Ascending aorta (tissue), 2 donors: ENCODE data around the gene CSPG5. TPM values are rescaled to one million over a fixed set of nuclear protein-coding genes. Genes with fewer than 3 reads are reported as not detected.

ENCODE experiments used
- DNase-seq, 2 donors: peaks; one replicate each; pipeline ENCODE4 v3.0.0-alpha.2; 2019; ENCODE audit warnings: low spot score in 2 of 2
- H3K27ac ChIP-seq, 2 donors: fragments of 200-600 bp; sonication (generic); one replicate each; pipeline ENCODE4 v1.5.1; 2016 to 2017; ENCODE audit warnings: mild to moderate bottlenecking in 1 of 2
- H3K27me3 ChIP-seq: fragments of 200-600 bp; sonication (generic); one replicate; pipeline ENCODE4 v1.5.1; 2017
- H3K36me3 ChIP-seq, 2 donors: fragments of 200-600 bp; sonication (generic); one replicate each; pipeline ENCODE4 v1.5.1; 2016
- H3K4me1 ChIP-seq, 2 donors: fragments of 200-600 bp; sonication (generic); one replicate each; pipeline ENCODE4 v1.5.1; 2016 to 2017; ENCODE audit warnings: mild to moderate bottlenecking in 1 of 2
- H3K4me3 ChIP-seq, 2 donors: fragments of 200-600 bp; sonication (generic); one replicate each; pipeline ENCODE4 v1.5.1; 2016 to 2017; ENCODE audit warnings: mild to moderate bottlenecking in 1 of 2
- H3K9me3 ChIP-seq, 2 donors: fragments of 200-600 bp; sonication (generic); one replicate each; pipeline ENCODE4 v1.5.1; 2016
- CTCF ChIP-seq, 3 experiments: fragments of 200-600 bp in 2 of 3; fragments of 450-650 bp in 1 of 3; sonication (generic) in 2 of 3; IDR thresholded peaks; one replicate each; pipeline ENCODE4 v1.5.1; 2016 to 2019; ENCODE audit warnings: antibody characterized with exemption in 3 of 3, mild to moderate bottlenecking in 1 of 3, moderate library complexity in 1 of 3
- intact Hi-C: fragments of 100-400 bp; cut with DNase I; formaldehyde crosslinking; loops from one replicate; pipeline ENCODE4 v1.15.1; 2023
- total RNA-seq: library from RNA; depleted of rRNA; stranded (reverse); fragments of >200 nt; gene quantifications from one replicate; pipeline ENCODE4 v1.1.0, GENCODE V29; 2016

The CSPG5 gene
- total RNA-seq, 1 donor from 2014 or later: 1.7 TPM

- Histone ChIP-seq H3K9me3 (no peaks in the 10 kb centered on the region), H3K4me3 (no peak overlapping the region), H3K27ac (no peak overlapping the region), H3K4me1 (no peaks in the 10 kb centered on the region), H3K27me3 (no peaks in the 10 kb centered on the region), H3K36me3 (no peaks in the 10 kb centered on the region)
- TF ChIP-seq CTCF (IDR thresholded peaks at IDR 0.05): no peak
- DNase-seq: no peak
- intact Hi-C loops: no loop called here
Measured at GRCh38 chr3:47554335-47554734, 24.3 kb downstream of the CSPG5 start.

GRCh38 chr3:47553407-47553806 is 25.3 kb downstream of the CSPG5 start:
- Histone ChIP-seq H3K27me3 (no peaks in the 10 kb centered on the region), H3K27ac (no peak overlapping the region), H3K4me1 (no peaks in the 10 kb centered on the region), H3K36me3 (no peaks in the 10 kb centered on the region), H3K9me3 (no peaks in the 10 kb centered on the region), H3K4me3 (no peak overlapping the region)
- intact Hi-C loops: no loop called here
- no peak for DNase-seq
- TF ChIP-seq CTCF (IDR thresholded peaks at IDR 0.05): no peak

- TF ChIP-seq CTCF (IDR thresholded peaks at IDR 0.05): no peak
- DNase-seq: peak; percentile 36 to 77
- Histone ChIP-seq H3K36me3 (no peaks in the 10 kb centered on the region), H3K27ac (peak overlapping the region; percentile 69 to 73), H3K9me3 (no peaks in the 10 kb centered on the region), H3K27me3 (no peaks in the 10 kb centered on the region), H3K4me1 (peaks cover 5 to 9% of the 10 kb centered on the region in 2 donors), H3K4me3 (peak overlapping the region in 1 of 2 donors; percentile 58)
- intact Hi-C loops: no loop called here
Measured at GRCh38 chr3:47542471-47543173, 36.0 kb downstream of the CSPG5 start.

GRCh38 chr3:47541583-47542108 is 37.0 kb downstream of the CSPG5 start:
- TF ChIP-seq CTCF (IDR thresholded peaks at IDR 0.05): no peak
- Histone ChIP-seq H3K4me1 (peaks cover 5 to 9% of the 10 kb centered on the region in 2 donors), H3K4me3 (no peak overlapping the region), H3K27me3 (no peaks in the 10 kb centered on the region), H3K9me3 (no peaks in the 10 kb centered on the region), H3K36me3 (no peaks in the 10 kb centered on the region), H3K27ac (peak overlapping the region; percentile 69 to 73)
- DNase-seq: no peak
- intact Hi-C loops: no loop called here

GRCh38 chr3:47540281-47540680 is 38.4 kb downstream of the CSPG5 start:
- Histone ChIP-seq H3K9me3 (no peaks in the 10 kb centered on the region), H3K4me1 (peaks cover 5 to 9% of the 10 kb centered on the region in 2 donors), H3K36me3 (no peaks in the 10 kb centered on the region), H3K27me3 (no peaks in the 10 kb centered on the region), H3K4me3 (no peak overlapping the region), H3K27ac (no peak overlapping the region)
- intact Hi-C loops: no loop called here
- no peak for TF ChIP-seq CTCF (IDR thresholded peaks at IDR 0.05)
- DNase-seq: no peak
